Measurements from ENCODE around the gene DNAI1.

DNA sequence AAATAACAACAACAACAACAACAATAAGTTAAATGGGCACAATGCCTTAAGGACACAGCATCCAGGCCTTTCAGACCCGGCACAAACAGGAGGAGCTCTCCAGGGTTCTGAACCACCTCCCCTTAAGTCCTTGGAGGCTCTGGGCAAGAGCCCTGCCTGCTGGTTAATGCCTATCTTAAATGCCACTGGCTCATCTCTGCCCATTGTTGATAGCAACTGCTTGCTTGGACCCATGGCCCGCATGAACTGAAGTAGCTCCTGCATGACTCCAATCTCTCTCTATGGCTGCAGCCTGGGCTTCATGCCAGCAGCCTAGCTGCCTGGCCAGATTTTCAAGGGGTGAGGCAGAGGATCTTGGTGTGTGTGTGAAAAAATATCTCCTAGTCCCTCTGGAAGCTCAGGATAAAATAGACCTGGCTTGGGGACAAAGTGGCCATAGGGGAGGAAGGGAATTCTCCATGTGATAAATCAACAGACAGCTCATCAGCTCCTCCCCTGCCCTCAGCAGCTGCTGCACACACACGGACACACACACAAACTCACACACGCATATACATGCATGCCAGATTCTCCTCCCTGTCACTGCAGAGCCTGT is 27.7 kb upstream of the DNAI1 start:
- TF ChIP-seq YY1 (IDR thresholded peaks at IDR 0.05; ENCODE audit: low read depth) = no peak
- no peak for TF ChIP-seq CEBPB (IDR thresholded peaks at IDR 0.05)
- no peak for TF ChIP-seq EP300 (IDR thresholded peaks at IDR 0.05; ENCODE audit: borderline replicate concordance)
- TF ChIP-seq CREB1 (IDR thresholded peaks at IDR 0.05; ENCODE audit: low read depth) = no peak
